ENCODE results near the gene KCNK1. TPM values are rescaled to one million over a fixed set of nuclear protein-coding genes. Genes with fewer than 3 reads are reported as not detected.
"Not testable (repeated sequence)": the region's sequence is repeated elsewhere in the genome, so short reads cannot be mapped to it uniquely, and the experiment has no call there.

Gene KCNK1
- total RNA-seq, 1 donor from 2014 or later = 25.2 TPM

- peaks cover 37% of the 10 kb centered on the region for H3K4me1 ChIP-seq
- TF ChIP-seq CTCF (IDR thresholded peaks at IDR 0.05; ENCODE audit: borderline replicate concordance) = no peak
- no peak overlapping the region for H3K4me3 ChIP-seq
- H3K9me3 ChIP-seq (replicated peaks) = no peaks in the 10 kb centered on the region
- H3K27ac ChIP-seq (replicated peaks) = peak overlapping the region; percentile 77
- H3K36me3 ChIP-seq = no peaks in the 10 kb centered on the region
- no peaks in the 10 kb centered on the region for H3K27me3 ChIP-seq (ENCODE audit: low read depth)
- DNase-seq = no peak
- intact Hi-C loops (cut with micrococcal nuclease) = no loop called here
These were observed 54.3 kb downstream of the KCNK1 start for GRCh38 chr1:233668146-233668724.

- no peaks in the 10 kb centered on the region for H3K36me3 ChIP-seq
- no peak for TF ChIP-seq CTCF (IDR thresholded peaks at IDR 0.05; ENCODE audit: borderline replicate concordance)
- H3K4me1 ChIP-seq = peaks cover 34% of the 10 kb centered on the region
- peak overlapping the region; percentile 77 for H3K27ac ChIP-seq (replicated peaks)
- no peaks in the 10 kb centered on the region for H3K27me3 ChIP-seq (ENCODE audit: low read depth)
- DNase-seq = no peak
- no peak overlapping the region for H3K4me3 ChIP-seq
- intact Hi-C loops (cut with micrococcal nuclease) = no loop called here
- no peaks in the 10 kb centered on the region for H3K9me3 ChIP-seq (replicated peaks)
These were observed 54.9 kb downstream of the KCNK1 start for GRCh38 chr1:233668725-233669294.

GRCh38 chr1:233670363-233670762, 56.5 kb downstream of the KCNK1 start:
- peaks cover 20% of the 10 kb centered on the region for H3K4me1 ChIP-seq
- H3K27ac ChIP-seq (replicated peaks) = peak overlapping the region; percentile 77
- H3K4me3 ChIP-seq; H3K9me3 ChIP-seq (replicated peaks); intact Hi-C loops (cut with micrococcal nuclease); H3K36me3 ChIP-seq; H3K27me3 ChIP-seq (ENCODE audit: low read depth); DNase-seq: not testable (repeated sequence)

GRCh38 chr1:233671286-233671685, 57.4 kb downstream of the KCNK1 start:
- H3K27ac ChIP-seq (replicated peaks) = no peak overlapping the region
- H3K9me3 ChIP-seq (replicated peaks) = peaks cover 5% of the 10 kb centered on the region
- intact Hi-C loops (cut with micrococcal nuclease) = no loop called here
- no peaks in the 10 kb centered on the region for H3K27me3 ChIP-seq (ENCODE audit: low read depth)
- DNase-seq = no peak
- H3K36me3 ChIP-seq = no peaks in the 10 kb centered on the region
- no peak for TF ChIP-seq CTCF (IDR thresholded peaks at IDR 0.05; ENCODE audit: borderline replicate concordance)
- peaks cover 14% of the 10 kb centered on the region for H3K4me1 ChIP-seq
- no peak overlapping the region for H3K4me3 ChIP-seq

- H3K27ac ChIP-seq (replicated peaks) = no peak overlapping the region
- no peak overlapping the region for H3K4me3 ChIP-seq
- no peak for DNase-seq
- peaks cover 5% of the 10 kb centered on the region for H3K9me3 ChIP-seq (replicated peaks)
- no peaks in the 10 kb centered on the region for H3K36me3 ChIP-seq
- TF ChIP-seq CTCF (IDR thresholded peaks at IDR 0.05; ENCODE audit: borderline replicate concordance) = no peak
- H3K27me3 ChIP-seq (ENCODE audit: low read depth) = no peaks in the 10 kb centered on the region
- intact Hi-C loops (cut with micrococcal nuclease) = no loop called here
- H3K4me1 ChIP-seq = peaks cover 19% of the 10 kb centered on the region
These were observed 58.8 kb downstream of the KCNK1 start for GRCh38 chr1:233672732-233673131.

- TF ChIP-seq CTCF (IDR thresholded peaks at IDR 0.05; ENCODE audit: borderline replicate concordance) = no peak
- Histone ChIP-seq H3K9me3 (replicated peaks) (peaks cover 5% of the 10 kb centered on the region), H3K27me3 (ENCODE audit: low read depth) (no peaks in the 10 kb centered on the region), H3K4me3 (no peak overlapping the region), H3K36me3 (no peaks in the 10 kb centered on the region), H3K27ac (replicated peaks) (no peak overlapping the region), H3K4me1 (peaks cover 22% of the 10 kb centered on the region)
- DNase-seq = no peak
- intact Hi-C loops (cut with micrococcal nuclease) = no loop called here
These were observed 59.5 kb downstream of the KCNK1 start for GRCh38 chr1:233673261-233673946.
